ENCODE data around the gene NOC2L. TPM values are rescaled to one million over a fixed set of nuclear protein-coding genes. Genes with fewer than 3 reads are reported as not detected.

The NOC2L gene
- total RNA-seq, 1 experiment from 2014 or later = 123 TPM

GRCh38 chr1:940107-941014 is 18.7 kb downstream of the NOC2L start:
- in situ Hi-C loops (cut with HindIII; ENCODE audit: low pct_unique_long_range_greater_than_20kb, low sequenced_read_pairs) = no loop called here
- DNase-seq (ENCODE audit: low read depth, low spot score) = no peak

DNA sequence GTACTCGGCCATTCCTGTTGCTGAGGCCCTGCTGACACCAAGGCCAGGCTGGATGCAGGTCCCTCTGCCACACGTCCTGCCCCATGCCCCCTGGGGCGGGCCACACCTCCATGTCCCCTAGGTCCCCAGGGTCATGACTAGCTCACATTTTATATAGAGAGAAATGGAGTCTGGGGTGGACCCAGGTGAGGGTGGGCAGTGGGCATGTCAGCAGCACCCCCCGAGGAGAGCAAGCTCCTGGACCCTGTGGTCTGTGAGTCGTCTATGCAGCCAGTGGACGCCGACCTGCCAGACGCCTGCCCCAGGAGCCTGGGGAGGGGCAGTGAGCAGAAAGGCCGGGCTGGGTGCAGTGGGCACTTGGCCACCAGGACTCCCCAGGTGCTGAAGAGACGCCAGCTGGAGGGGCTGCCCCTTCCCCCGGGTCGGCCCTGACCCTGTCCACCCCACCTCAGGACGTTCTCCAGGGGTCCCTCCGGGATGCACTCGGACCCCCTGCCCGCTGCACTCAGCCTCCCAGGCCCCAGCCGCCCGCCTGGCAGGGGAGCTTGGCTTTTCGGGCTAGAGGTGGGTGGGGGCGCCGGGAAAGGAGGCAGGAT is 19.4 kb downstream of the NOC2L start:
- in situ Hi-C loops (cut with HindIII; ENCODE audit: low pct_unique_long_range_greater_than_20kb, low sequenced_read_pairs) = no loop called here
- no peak for DNase-seq (ENCODE audit: low read depth, low spot score)

DNA sequence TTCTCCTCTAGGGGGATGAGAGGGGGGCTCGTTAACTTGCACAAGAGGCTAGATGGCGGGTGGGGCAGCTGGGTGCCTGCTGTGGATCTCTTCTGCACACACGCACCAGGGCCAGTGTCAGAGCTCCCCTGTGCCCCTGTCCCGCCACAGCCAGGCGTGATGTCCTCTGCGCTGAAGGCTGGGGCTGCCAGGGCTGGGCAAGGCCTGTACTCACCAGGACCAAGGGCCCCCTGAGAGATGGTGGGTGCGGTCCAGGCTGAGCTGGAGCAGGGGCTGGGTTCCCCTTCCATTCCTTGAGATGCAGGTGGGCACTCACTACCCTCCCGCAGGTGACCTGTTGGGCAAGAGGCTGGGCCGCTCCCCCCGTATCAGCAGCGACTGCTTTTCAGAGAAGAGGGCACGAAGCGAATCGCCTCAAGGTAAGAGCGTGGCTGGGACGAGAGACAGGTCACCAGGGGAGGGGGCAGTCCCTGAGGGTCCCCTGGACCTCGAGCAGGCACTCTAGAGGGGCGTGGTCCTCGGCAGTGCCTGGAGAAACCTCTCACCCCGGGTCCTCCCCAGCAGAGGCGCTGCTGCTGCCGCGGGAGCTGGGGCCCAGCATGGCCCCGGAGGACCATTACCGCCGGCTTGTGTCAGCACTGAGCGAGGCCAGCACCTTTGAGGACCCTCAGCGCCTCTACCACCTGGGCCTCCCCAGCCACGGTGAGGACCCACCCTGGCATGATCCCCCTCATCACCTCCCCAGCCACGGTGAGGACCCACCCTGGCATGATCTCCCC is 20.2 kb downstream of the NOC2L start:
- in situ Hi-C loops (cut with HindIII; ENCODE audit: low pct_unique_long_range_greater_than_20kb, low sequenced_read_pairs) = no loop called here
- DNase-seq (ENCODE audit: low read depth, low spot score) = no peak

DNA sequence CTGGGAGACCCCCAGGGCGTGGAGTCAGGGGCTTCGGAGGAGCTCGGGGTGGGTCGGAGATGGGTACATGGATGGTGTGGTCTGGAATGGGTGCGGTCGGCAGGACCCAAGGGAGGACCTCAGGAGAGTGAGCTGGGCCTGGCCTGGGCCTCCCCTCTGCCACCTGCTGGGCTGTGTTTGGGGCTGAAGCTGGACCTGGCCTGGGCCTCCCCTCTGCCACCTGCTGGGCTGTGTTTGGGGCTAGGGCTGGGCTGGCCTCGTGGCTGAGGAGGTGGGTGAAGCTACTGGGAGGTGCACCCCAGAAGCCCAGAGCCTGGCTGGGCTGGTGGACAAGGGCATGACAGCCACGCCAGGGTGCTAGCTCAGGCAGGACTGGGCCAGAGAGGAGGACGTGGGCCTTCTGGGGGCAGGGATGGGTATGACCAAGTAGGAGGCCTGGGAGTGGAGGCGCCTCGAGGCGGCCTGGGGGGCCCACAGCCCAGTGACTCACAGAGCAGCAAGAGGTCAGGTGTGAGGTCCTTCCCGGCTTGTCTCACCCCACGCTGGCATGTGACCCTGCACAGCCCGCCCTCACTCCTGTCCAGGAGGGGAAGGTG is 20.9 kb downstream of the NOC2L start:
- DNase-seq (ENCODE audit: low read depth, low spot score) = peak; percentile 41
- in situ Hi-C loops (cut with HindIII; ENCODE audit: low pct_unique_long_range_greater_than_20kb, low sequenced_read_pairs) = no loop called here

DNA sequence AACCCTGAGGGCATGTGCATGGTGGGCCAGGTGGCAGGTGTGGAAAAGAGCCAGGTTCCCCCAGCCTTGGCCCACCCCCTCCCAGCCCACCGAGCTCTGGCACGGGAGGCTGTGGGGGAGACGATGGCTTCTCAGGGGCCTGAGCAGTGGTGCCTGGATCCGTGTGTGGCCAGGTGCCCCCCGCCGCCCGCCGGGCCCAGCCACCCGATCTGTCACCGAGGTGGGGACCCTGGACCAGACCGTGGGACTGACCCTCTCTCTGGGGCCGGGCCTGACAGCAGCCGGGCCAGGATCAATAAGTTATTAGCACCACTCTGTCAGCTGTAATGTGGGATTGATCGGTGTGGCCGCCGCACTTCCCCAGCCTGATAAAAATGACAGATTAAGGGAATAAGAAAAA is 21.5 kb downstream of the NOC2L start:
- in situ Hi-C loops (cut with HindIII; ENCODE audit: low pct_unique_long_range_greater_than_20kb, low sequenced_read_pairs) = no loop called here
- DNase-seq (ENCODE audit: low read depth, low spot score) = no peak

DNA sequence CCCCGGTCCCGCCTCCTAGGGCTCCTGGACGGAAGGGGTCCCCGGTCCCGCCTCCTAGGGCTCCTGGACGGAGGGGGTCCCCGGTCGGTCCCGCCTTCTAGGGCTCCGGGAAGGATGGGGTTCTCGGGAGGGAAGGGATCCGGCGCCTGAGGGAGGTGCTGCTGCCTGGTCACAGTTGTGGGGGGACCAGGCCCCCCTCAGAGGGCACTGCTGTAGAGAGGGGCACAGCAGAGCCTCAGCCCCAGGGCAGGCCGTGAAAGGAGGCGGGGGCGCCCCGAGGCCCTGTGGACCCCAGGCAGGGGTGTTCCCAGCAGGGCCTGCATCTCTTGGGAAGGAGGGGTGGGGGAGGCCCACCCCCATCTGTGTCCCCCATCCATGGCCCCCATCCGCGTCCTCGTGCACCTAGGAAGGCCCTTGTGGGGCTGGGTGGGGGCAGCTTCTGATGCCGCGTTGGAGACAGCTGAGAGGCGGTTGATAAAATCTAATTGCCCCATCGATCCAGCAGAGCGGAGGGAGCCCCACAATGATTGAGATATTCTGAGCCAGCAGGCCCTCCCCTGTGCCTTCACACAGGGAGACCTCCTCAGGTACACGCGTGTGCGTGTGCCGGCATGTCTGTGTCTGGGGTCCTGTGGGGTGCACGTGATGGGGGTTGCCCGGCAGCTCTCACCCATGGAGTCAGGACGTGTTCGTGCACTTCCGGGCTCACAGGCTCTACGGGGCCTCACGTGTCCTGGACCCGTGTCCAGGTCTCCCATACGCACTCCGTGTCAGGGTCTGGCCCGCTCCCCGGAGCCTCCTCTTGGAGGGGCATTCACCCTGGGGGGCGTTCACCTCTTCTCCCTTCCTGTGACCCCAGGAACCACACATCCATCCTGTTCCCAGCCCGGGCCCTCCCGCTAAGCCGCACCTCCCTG is 22.4 kb downstream of the NOC2L start:
- in situ Hi-C loops (cut with HindIII; ENCODE audit: low pct_unique_long_range_greater_than_20kb, low sequenced_read_pairs) = no loop called here
- no peak for DNase-seq (ENCODE audit: low read depth, low spot score)

- in situ Hi-C loops (cut with HindIII; ENCODE audit: low pct_unique_long_range_greater_than_20kb, low sequenced_read_pairs) = no loop called here
- no peak for DNase-seq (ENCODE audit: low read depth, low spot score)
Measured at GRCh38 chr1:935751-936231, 23.3 kb downstream of the NOC2L start.

- in situ Hi-C loops (cut with HindIII; ENCODE audit: low pct_unique_long_range_greater_than_20kb, low sequenced_read_pairs) = no loop called here
- no peak for DNase-seq (ENCODE audit: low read depth, low spot score)
Measured at GRCh38 chr1:934991-935750, 23.9 kb downstream of the NOC2L start.

DNA sequence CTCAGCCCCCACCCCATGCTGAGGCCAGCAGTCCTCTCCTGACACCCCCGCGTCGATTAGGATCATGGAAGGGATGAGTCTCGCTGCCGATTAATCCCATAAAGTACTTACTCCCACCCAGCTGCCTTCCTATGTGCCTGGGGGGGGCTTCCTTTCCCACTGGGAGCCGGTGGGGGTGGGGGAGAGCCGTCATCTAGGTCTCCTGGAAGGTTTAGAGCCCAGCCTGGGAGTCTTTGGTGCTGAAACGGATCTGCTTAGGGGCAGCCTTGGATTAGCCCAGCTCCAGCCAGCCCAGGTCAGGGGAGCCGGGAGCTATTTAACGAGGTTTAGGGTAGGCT is 25.5 kb downstream of the NOC2L start:
- in situ Hi-C loops (cut with HindIII; ENCODE audit: low pct_unique_long_range_greater_than_20kb, low sequenced_read_pairs) = no loop called here
- no peak for DNase-seq (ENCODE audit: low read depth, low spot score)

DNA sequence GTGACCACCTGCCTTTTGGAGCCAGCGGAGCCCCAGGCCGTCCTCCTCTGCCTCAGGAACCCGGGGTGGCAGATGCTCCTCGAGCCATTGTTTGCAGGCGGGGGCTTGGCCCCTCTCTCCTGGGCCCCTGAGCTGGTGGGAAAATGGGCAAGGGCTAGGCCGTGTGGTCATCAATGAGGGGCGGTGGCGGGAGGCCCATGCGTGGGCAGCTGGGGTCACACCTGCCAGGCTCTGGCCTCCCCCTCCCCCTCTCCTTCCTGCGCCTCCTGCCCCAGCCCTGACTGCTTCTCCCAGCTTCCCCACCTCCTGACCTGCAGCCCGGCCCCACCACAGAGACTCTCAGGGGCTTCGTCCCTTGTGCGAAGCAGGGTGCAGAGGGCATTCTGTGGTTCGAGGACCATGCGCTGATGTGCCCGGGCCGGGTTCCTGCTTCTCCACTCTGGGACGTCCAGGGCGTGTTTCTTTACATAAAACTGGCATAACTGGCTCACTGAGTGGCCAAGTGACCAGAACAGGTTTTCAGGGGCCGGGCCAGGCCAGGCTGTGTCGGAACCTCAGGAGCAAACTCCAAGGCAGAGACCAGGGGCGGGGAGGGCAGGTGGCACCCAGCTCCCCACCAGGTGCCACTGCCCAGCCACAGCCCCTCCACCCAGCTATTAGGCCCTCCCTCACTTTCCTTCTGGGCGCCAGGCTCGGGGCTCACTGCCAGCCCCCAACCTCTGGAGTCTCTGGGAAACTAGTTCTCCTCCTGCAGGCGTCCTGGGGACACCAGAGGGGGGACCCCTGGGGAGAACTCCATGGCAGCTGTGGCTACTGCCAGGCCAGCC is 26.1 kb downstream of the NOC2L start:
- in situ Hi-C loops (cut with HindIII; ENCODE audit: low pct_unique_long_range_greater_than_20kb, low sequenced_read_pairs) = no loop called here
- no peak for DNase-seq (ENCODE audit: low read depth, low spot score)

DNA sequence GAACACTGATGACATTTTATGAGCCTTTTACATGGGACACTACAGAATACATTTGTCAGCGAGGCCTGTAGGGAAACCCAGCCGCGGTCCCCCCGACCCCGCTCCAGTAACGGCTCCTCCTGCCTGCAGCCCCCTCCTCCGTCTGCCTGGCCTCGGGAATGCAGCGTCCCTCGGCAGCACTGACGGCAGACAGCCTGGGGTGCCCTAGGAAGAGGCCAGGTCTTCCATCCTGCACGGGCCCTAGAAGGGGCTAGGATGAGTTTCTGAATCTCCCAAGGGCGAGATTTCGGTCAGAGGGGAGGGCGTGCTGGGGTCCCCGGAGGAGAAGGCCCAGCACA is 26.9 kb downstream of the NOC2L start:
- in situ Hi-C loops (cut with HindIII; ENCODE audit: low pct_unique_long_range_greater_than_20kb, low sequenced_read_pairs) = no loop called here

GRCh38 chr1:931380-932172 is 27.5 kb downstream of the NOC2L start:
- in situ Hi-C loops (cut with HindIII; ENCODE audit: low pct_unique_long_range_greater_than_20kb, low sequenced_read_pairs) = no loop called here
- no peak for DNase-seq (ENCODE audit: low read depth, low spot score)

More for the DNA sequence above, 26.9 kb downstream of the NOC2L start:
- DNase-seq (ENCODE audit: low read depth, low spot score) = no peak

GRCh38 chr1:930633-931138 is 28.4 kb downstream of the NOC2L start:
- no peak for DNase-seq (ENCODE audit: low read depth, low spot score)
- in situ Hi-C loops (cut with HindIII; ENCODE audit: low pct_unique_long_range_greater_than_20kb, low sequenced_read_pairs) = no loop called here

- in situ Hi-C loops (cut with HindIII; ENCODE audit: low pct_unique_long_range_greater_than_20kb, low sequenced_read_pairs) = no loop called here
- DNase-seq (ENCODE audit: low read depth, low spot score) = no peak
Measured at GRCh38 chr1:929712-930632, 29.1 kb downstream of the NOC2L start.
